KOPT-K1 (cell line): ENCODE results near the gene TNFRSF17.
A peak's percentile ranks its signal among the peaks of the same experiment; 100 is the strongest.
"Not testable (repeated sequence)": the region's sequence is repeated elsewhere in the genome, so short reads cannot be mapped to it uniquely, and the experiment has no call there.

Source experiments
- H3K27ac ChIP-seq: fragments of 200-600 bp; sonication (generic); 2 replicates; pipeline ENCODE4 v1.5.1; 2016; ENCODE audit warnings: antibody characterized with exemption, mild to moderate bottlenecking, low read depth, low read length; ENCODE audit not compliant: poor library complexity, severe bottlenecking
- H3K36me3 ChIP-seq: fragments of 200-600 bp; sonication (generic); 2 replicates; pipeline ENCODE4 v1.5.1; 2017; ENCODE audit warnings: antibody characterized with exemption, mild to moderate bottlenecking, low read length, moderate library complexity; ENCODE audit not compliant: insufficient read depth
- H3K9me3 ChIP-seq: fragments of 200-600 bp; sonication (generic); 2 replicates; pipeline ENCODE4 v1.5.1; 2017; ENCODE audit warnings: antibody characterized with exemption, low read length, mild to moderate bottlenecking; ENCODE audit not compliant: insufficient read depth, poor library complexity, severe bottlenecking

TNFRSF17 gene

GRCh38 chr16:11964761-11965551 lies at the start of gene TNFRSF17:
TSS of gene TNFRSF17 (plus strand) at chr16:11965210. CDS start at chr16:11965325, 115 bp downstream.
- Histone ChIP-seq H3K9me3 (no peaks in the 10 kb centered on the region), H3K36me3 (no peaks in the 10 kb centered on the region), H3K27ac (no peak within 1 kb of the TSS)

- H3K36me3 ChIP-seq: peaks cover 17% of the 10 kb centered on the region
- peak within 1 kb of the TSS; percentile 91 for H3K27ac ChIP-seq
These were observed 49.1 kb upstream of the TNFRSF17 start, which contains the start of gene GSPT1 for GRCh38 chr16:11915644-11916523. TSS of gene GSPT1 (minus strand) at chr16:11915956. CDS start at chr16:11915720, 236 bp downstream.

GRCh38 chr16:11916524-11917285 lies 48.3 kb upstream of the TNFRSF17 start:
- Histone ChIP-seq H3K9me3 (no peaks in the 10 kb centered on the region), H3K27ac (peak overlapping the region; percentile 52)

More at GRCh38 chr16:11915644-11916523, 49.1 kb upstream of the TNFRSF17 start, which contains the start of gene GSPT1:
- no peaks in the 10 kb centered on the region for H3K9me3 ChIP-seq

GRCh38 chr16:11924046-11924445 lies 41.0 kb upstream of the TNFRSF17 start:
- not testable (repeated sequence) for H3K9me3 ChIP-seq, H3K27ac ChIP-seq, H3K36me3 ChIP-seq

More at GRCh38 chr16:11916524-11917285, 48.3 kb upstream of the TNFRSF17 start:
- H3K36me3 ChIP-seq: peaks cover 17% of the 10 kb centered on the region

GRCh38 chr16:11927350-11927749 lies 37.7 kb upstream of the TNFRSF17 start:
- H3K9me3 ChIP-seq, H3K27ac ChIP-seq, H3K36me3 ChIP-seq: not testable (repeated sequence)

GRCh38 chr16:11941945-11942344 lies 23.1 kb upstream of the TNFRSF17 start, which contains the start of gene NPIPB2:
TSS of gene NPIPB2 (minus strand) at chr16:11942045. CDS start at chr16:11942045, 0 bp downstream.
- not testable (repeated sequence) for H3K9me3 ChIP-seq, H3K36me3 ChIP-seq, H3K27ac ChIP-seq

- H3K36me3 ChIP-seq: no peaks in the 10 kb centered on the region
- no peaks in the 10 kb centered on the region for H3K9me3 ChIP-seq
- H3K27ac ChIP-seq: no peak overlapping the region
These were observed 18.6 kb upstream of the TNFRSF17 start for GRCh38 chr16:11946433-11946832.

- no peak overlapping the region for H3K27ac ChIP-seq
- H3K36me3 ChIP-seq: no peaks in the 10 kb centered on the region
- no peaks in the 10 kb centered on the region for H3K9me3 ChIP-seq
These were observed 16.2 kb upstream of the TNFRSF17 start for GRCh38 chr16:11948819-11949218.

- Histone ChIP-seq H3K9me3 (no peaks in the 10 kb centered on the region), H3K27ac (no peak overlapping the region), H3K36me3 (no peaks in the 10 kb centered on the region)
These were observed 15.5 kb upstream of the TNFRSF17 start for GRCh38 chr16:11949527-11949926.

GRCh38 chr16:11950388-11950787 lies 14.6 kb upstream of the TNFRSF17 start:
- Histone ChIP-seq H3K27ac (no peak overlapping the region), H3K36me3 (no peaks in the 10 kb centered on the region), H3K9me3 (no peaks in the 10 kb centered on the region)

GRCh38 chr16:11953576-11953975 lies 11.4 kb upstream of the TNFRSF17 start:
- H3K27ac ChIP-seq, H3K36me3 ChIP-seq, H3K9me3 ChIP-seq: not testable (repeated sequence)

GRCh38 chr16:11955713-11956123 lies 9.3 kb upstream of the TNFRSF17 start:
- no peaks in the 10 kb centered on the region for H3K9me3 ChIP-seq
- H3K27ac ChIP-seq: no peak overlapping the region
- no peaks in the 10 kb centered on the region for H3K36me3 ChIP-seq

GRCh38 chr16:11956558-11956957 lies 8.5 kb upstream of the TNFRSF17 start:
- no peak overlapping the region for H3K27ac ChIP-seq
- no peaks in the 10 kb centered on the region for H3K36me3 ChIP-seq
- no peaks in the 10 kb centered on the region for H3K9me3 ChIP-seq

- Histone ChIP-seq H3K9me3 (no peaks in the 10 kb centered on the region), H3K27ac (no peak overlapping the region), H3K36me3 (no peaks in the 10 kb centered on the region)
These were observed 7.2 kb upstream of the TNFRSF17 start for GRCh38 chr16:11957591-11958395.
